NB4 (cell line): ENCODE data around the gene PCSK1.

Experiments
- DNase-seq: peaks from one replicate; pipeline ENCODE4 v3.0.0; 2010; ENCODE audit warnings: low read depth
- H3K4me3 ChIP-seq: one replicate; pipeline ENCODE4 v1.5.1; 2011; ENCODE audit warnings: mild to moderate bottlenecking, low read depth, low read length, moderate library complexity
- MYC ChIP-seq: IDR thresholded peaks from 2 replicates; pipeline ENCODE4 v1.6.1; 2011; ENCODE audit warnings: low read depth, low read length
- POLR2A ChIP-seq: IDR thresholded peaks from 2 replicates; pipeline ENCODE4 v1.6.1; 2011; ENCODE audit warnings: mild to moderate bottlenecking; ENCODE audit not compliant: insufficient read length; ENCODE audit errors: extremely low read depth
- TF ChIP-seq, protein P1 (sequence below): IDR thresholded peaks from one replicate; pipeline ENCODE4 v1.5.1; 2012; ENCODE audit warnings: low read depth, low read length
- TF ChIP-seq, protein P2 (sequence below): IDR thresholded peaks from 2 replicates; pipeline ENCODE4 v1.6.1; 2011; ENCODE audit warnings: low read depth, low read length

PCSK1 gene

DNA sequence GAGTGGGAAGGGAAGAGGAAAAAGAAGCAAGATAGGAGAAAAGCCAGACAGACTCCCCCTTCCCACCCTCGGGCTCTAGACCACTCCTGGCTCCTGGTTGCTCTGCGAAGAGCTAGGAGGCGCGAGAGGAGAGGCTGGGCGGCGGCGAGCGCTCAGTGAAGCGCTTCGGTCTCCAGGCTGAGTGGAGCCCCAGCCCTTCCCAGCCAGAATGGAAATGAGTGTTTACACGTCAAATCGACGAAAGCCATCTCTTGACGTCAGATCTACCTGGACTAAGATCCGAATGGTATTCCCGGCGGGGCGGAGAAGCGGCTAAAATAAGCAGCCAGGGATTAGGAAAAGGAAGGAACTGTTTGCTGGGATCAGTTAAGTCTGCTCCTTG lies at the start of gene PCSK1:
Gene PCSK1 (minus strand): TSS at position 183 of the 382 bp plus-strand sequence. CDS start 206 bp downstream, outside the sequence.
- no peak within 1 kb of the TSS for H3K4me3 ChIP-seq
- DNase-seq, result no peak
- TF ChIP-seq POLR2A (no peak), MYC (no peak)
- TF ChIP-seq, protein P1, sequence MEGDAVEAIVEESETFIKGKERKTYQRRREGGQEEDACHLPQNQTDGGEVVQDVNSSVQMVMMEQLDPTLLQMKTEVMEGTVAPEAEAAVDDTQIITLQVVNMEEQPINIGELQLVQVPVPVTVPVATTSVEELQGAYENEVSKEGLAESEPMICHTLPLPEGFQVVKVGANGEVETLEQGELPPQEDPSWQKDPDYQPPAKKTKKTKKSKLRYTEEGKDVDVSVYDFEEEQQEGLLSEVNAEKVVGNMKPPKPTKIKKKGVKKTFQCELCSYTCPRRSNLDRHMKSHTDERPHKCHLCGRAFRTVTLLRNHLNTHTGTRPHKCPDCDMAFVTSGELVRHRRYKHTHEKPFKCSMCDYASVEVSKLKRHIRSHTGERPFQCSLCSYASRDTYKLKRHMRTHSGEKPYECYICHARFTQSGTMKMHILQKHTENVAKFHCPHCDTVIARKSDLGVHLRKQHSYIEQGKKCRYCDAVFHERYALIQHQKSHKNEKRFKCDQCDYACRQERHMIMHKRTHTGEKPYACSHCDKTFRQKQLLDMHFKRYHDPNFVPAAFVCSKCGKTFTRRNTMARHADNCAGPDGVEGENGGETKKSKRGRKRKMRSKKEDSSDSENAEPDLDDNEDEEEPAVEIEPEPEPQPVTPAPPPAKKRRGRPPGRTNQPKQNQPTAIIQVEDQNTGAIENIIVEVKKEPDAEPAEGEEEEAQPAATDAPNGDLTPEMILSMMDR, result no peak
- TF ChIP-seq, protein P2, sequence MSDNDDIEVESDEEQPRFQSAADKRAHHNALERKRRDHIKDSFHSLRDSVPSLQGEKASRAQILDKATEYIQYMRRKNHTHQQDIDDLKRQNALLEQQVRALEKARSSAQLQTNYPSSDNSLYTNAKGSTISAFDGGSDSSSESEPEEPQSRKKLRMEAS, result no peak

DNA sequence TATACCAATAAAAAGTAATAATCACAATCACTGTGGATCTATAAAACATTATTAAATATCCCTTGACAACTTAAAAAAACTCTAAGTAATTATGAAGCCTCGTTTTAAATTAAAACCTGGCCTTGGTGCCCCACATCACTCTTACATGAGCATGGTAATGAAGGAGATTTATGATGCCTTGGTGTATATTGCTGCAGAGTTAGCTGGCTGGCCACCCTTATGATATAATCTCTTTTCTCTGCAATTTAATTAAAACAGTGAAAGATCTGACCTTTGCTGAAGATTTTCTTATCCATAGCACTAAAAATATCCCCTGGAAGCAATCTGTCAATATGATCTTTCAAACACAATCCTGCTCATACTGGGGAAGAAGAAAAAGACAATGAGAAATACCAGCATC lies 48.8 kb upstream of the PCSK1 start:
- TF ChIP-seq, protein P1, result no peak
- DNase-seq, result no peak
- no peak overlapping the region for H3K4me3 ChIP-seq

DNA sequence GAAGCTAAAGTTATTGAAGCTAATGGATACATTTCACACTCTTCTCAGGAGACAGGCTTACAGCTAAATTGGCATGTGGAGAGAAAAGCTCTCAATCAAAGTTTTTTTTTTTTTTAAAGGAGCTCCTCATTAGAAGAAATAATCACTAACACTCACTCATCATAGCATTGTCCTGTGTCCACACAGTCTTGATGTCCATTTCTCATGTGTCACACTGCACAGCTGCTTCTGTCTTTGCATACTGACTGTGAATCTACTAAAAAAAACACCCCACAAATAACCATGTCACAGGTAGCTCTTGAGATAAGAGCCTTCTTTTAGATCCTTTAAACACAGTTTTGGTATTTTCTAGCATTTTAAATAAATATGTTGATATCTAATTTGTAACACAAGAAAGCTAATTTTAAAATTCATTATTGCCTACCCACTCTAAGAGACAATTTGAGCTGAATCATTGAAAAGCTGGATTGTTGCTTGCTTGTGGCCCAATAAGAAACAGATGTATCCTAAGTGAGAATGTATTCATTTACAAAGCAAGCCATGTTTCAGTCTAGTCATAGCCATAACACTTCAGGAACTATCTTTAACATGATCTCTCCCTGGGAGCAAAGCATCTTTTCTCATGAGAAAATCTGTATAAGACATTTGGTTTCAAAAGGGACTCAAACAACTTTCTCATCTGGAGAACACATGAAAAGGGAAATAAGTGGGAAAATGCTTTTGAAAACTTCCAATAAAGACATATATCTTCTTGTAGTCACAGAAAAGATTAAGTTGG lies 48.1 kb upstream of the PCSK1 start:
- TF ChIP-seq, protein P1, result no peak
- TF ChIP-seq, protein P2, result no peak
- TF ChIP-seq MYC, result no peak
- TF ChIP-seq POLR2A, result no peak
- no peak overlapping the region for H3K4me3 ChIP-seq
- DNase-seq, result no peak

DNA sequence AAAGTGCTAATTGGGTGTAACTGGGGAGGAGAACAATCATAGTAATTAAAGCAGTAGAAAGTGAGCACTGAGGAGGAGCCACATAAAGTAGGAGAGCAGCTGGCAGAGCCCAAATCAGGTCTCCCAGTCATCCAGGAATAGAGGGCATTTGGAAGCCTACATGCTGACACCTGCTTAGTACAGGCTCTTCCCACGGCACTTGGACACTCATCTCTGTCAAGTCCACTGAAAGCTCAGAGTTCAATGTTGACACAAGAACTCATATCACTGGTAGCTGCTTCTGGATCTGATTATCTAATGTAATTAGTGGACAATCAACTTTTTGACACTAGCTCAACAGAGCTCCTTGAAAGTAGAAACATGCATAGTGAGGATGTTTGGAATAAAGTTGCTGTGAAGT lies 45.9 kb upstream of the PCSK1 start:
- no peak for DNase-seq
- TF ChIP-seq MYC (no peak), POLR2A (no peak)
- TF ChIP-seq, protein P1, result no peak
- TF ChIP-seq, protein P2, result no peak
- no peak overlapping the region for H3K4me3 ChIP-seq

DNA sequence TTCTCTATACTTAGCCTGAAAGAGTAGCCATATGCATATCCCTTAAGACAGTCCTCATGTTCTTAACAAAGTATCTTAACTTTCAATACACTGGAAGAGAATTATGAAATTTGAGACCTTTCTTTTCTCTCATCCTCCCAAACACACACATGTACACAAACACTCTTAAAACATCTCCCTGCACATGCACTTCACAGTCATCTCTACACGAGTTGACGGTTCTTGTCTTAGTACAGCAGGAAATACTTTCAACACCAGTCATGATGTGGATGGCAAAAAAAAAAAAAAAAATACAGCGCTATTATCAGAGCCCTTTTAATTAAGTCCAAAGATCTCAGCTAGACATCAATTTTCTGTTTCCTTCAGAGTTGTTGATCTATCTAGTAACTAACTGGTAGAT lies 43.6 kb upstream of the PCSK1 start:
- DNase-seq, result no peak
- H3K4me3 ChIP-seq, result no peak overlapping the region
- TF ChIP-seq, protein P2, result no peak
- TF ChIP-seq, protein P1, result no peak
- TF ChIP-seq POLR2A (no peak), MYC (no peak)

DNA sequence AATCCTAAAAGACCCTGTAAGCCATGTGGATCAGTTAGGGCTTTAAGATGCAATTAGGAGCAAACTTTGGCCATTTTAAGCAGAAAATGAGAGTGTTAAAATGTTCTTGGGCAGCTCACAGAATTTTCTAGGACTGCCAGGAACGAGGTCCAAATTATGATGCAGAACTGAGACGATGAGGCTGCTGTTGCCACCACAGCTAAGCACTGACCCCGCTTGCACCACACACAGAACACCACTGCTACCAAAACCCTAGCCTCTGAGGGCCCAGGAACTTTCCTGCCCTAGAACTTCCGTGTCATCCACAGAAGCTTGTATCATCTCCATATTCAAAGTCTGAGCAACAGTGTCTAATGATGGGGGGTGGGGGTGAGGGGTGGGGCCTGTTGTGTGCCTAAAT lies 41.0 kb upstream of the PCSK1 start:
- TF ChIP-seq MYC, result no peak
- TF ChIP-seq, protein P2, result no peak
- TF ChIP-seq, protein P1, result no peak
- no peak for TF ChIP-seq POLR2A
- no peak overlapping the region for H3K4me3 ChIP-seq

More for the DNA sequence above, 41.0 kb upstream of the PCSK1 start:
- no peak for DNase-seq
